ENCODE measurements around the gene RANBP3.

The RANBP3 gene

DNA sequence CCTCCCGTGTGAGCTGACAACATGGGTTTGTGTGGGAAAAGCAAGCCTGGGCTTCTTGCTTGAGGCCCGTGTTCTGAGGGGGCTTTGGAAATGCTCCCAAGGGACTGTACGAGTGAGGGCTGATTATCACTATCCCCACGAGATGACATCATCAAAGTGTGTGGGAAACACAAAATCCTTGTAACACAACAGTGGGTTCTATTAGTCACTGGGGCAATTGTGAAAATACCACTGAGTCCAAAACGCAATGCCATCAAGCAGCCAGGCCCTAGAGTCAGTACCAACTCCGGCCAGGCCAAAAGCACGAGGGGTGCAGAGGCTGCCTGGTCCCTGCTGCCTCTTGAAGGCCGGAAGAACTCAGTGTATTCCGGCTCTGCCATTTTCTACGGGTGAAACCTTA, 34.3 kb downstream of the RANBP3 start:
- DNase-seq: no peak

- no peak for DNase-seq
Observed at GRCh38 chr19:5943045-5943444, 34.9 kb downstream of the RANBP3 start.

DNA sequence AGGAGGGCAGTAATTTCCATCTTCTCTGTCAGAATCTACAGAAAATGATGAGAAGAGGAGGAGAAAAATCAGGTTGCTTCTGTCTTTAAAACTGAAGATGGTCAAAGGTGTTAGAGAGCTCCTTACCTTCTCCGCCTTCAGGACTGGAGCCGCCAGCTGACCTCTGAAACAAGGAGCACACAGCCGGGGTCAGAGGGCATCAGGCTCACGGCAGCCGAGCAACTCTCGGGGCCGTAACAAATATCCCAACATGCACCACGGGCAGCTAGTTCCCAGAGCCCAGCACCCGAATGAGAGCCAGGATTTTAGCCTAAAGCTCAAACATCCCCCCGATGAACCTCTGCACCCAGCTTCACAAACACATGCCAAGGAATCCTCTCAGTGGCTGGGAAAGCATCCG, 36.3 kb downstream of the RANBP3 start:
- DNase-seq: no peak

DNA sequence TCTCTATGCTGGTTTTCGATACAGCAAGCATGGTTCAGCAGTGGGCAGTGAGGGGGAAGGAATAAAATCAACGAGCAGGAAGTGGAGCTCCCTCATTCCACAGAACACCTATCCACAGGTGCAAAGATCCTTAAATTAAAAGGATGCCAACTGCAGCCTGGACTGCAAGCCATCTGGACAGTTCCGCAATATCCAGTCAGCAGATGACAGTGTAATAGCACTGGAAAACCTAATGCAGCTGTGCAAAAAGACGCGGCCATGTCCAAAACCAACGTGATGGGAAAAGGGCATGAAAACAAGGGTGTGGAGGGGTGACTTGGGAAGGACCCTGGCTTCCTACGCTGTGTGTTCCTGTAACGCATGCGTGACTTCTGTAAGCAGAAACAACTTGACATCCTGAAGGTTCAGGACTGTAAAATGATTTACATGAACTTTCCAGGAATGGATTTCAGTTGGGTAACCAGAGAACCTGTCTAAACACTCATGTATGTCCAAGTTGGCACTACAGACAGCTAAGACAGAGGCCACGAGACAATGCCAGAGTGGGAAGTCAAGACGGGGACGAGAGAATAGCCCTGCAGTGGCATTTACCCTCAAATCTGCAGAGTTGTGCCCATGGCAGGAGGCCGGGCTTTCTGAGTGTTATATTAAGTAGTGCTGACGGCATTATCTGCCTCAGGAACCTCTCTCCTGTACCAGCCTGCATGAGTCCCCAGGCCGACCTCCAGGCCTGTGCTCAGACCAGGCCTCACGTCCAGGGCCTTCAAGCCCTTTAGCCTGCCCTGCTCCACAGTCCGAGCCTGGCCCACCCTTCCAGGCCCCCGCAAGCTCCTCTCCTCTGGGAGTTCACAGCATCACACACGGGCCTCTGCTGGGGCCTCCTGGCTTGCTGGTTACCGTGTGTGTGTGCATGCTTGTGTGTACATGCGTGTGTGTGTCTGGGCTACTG, 37.4 kb downstream of the RANBP3 start:
- no peak for DNase-seq

DNA sequence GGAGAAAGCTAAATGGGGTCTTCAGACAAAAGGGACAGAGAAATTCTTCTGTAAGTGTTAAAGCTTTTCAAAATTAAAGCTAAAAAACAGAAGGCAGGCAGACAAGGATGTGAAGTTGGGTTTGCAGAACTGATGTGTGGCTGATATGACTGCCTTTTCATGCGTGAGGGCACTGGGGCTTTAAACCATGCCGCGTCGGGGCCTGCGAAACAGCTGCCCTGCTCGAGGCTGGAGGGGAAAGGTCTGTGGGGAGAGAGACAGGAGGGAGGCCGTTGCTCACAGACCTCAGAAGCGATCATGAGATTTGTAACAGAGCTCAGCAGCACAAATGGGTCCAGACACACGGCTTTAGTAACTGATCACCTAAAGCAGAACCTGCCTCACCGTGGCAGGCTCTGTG, 40.4 kb downstream of the RANBP3 start:
- no peak for DNase-seq

DNA sequence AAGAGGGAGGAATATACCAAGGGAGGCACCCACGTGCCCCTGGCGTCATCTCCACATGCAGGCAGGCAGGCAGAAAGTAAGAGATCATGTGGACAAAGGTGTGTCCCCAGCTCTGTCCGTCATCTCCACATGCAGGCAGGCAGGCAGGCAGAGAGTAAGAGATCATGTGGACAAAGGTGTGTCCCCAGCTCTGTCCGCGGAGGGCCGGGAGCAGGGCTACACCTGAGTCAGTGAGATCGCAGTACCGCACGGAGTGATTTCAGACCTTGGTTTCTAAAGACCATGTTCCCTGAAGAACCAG, 41.7 kb downstream of the RANBP3 start:
- DNase-seq: no peak

DNA sequence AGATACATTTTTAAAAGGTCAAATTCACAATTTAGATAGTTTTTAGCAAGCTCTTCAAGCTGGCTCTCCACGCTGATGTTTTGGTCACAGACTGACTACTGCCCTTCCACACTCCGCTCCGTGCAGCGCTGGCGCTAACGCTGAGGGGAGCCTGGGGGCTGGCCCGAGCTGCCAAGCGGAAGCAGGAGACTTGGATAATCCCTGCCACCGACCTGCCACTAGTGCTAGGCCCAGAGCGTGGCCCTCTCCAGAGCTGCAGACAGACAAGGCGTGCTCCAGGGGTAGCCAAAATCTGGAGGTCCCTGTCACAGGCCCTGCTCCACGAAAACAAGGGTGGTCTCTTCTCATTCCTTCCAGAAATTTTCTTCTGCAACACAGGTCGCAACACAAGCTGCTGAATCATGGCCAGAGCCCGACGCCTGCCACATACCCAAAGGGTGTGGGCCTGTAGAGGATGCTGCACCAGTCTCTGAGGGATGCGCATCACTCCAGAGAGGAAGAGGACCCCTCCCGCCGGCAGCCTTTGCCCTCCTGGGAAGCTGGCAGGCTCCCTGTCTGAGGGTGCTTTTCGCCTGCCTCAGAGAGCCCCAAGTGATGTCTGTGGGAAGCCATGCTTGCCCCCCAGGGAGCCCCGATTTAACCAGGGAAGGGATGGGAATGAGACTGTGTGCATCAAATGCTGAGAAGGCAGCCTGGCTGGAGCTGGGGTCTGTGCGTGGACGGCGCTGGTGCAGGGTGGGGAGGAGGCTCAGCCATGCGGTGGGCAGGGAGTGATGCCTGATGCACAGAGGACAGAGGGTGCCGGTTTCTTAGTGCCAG, 42.3 kb downstream of the RANBP3 start:
- DNase-seq: no peak

DNA sequence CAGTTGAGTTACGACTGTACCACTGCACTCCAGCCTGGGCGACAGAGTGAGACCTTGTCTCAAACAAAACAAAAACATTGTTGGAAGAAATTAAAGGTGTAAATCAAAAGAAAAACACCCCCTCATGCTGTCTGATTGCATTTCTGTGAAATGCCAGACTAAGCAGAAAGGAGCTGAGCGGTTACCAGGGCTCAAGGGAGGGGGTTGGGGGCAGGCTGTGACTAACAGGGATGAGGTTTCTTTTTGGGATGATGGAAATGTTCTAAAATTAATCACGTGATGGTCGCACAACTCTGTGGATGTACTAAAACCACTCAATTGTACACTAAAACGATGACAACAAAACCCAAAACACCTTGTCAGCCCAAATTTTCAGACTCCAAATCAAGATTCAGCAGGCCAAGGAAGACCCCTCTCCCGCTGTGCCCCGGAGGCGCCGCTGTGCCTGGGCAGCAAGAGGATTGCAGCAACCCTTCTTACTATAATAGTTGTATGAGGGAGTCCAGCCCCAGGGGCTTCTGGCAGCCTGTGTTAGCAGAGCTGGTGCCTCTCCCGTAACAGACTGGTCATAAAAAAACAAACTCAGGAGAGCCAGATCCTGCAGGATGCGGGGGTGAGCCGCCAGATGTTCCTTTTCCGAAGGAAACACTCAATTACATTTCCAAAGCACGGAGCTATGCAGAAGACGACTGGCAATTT, 43.0 kb downstream of the RANBP3 start:
- DNase-seq: no peak

DNA sequence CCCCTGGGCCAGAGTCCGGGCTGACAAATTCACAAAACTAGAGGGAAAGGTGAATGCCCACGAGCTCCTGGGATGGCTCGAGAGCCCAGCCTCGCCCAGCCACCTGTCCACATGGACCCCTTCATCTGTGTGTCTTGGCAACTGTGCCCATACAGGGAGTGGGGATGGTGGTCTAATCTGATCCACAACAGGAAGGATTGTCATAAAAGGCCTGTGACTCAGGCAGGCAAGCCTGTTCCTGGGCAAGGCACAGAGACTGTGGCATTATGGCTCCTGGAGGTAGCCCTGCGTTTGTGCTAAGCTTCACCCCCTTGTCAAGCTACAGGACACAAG, 43.9 kb downstream of the RANBP3 start:
- DNase-seq: no peak

GRCh38 chr19:5933391-5934068, 44.4 kb downstream of the RANBP3 start:
- no peak for DNase-seq

- no peak for DNase-seq
Observed at GRCh38 chr19:5932609-5933262, 45.2 kb downstream of the RANBP3 start.

GRCh38 chr19:5932146-5932545, 45.8 kb downstream of the RANBP3 start:
- DNase-seq: no peak

GRCh38 chr19:5931251-5931650, 46.7 kb downstream of the RANBP3 start:
- DNase-seq: no peak

DNA sequence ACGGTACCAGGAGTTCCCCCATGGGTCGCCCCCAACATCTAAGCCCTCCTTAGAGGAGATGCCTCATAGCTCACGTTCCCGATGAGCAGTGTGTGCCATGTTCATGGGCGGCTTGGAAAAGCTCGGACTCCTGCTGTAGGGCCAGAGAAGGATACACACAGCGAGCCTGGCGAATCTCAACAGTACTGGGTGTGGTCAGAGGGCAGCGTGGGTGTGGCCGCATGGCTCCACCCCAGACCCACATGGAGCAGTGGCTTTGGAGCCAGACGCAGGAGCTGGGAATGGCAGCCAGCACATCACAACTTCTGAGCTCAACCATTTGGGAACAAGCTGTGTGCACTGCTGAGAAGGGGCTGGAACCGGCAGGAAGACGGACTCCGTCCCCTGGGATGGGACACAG, 48.3 kb downstream of the RANBP3 start:
- DNase-seq: no peak

DNA sequence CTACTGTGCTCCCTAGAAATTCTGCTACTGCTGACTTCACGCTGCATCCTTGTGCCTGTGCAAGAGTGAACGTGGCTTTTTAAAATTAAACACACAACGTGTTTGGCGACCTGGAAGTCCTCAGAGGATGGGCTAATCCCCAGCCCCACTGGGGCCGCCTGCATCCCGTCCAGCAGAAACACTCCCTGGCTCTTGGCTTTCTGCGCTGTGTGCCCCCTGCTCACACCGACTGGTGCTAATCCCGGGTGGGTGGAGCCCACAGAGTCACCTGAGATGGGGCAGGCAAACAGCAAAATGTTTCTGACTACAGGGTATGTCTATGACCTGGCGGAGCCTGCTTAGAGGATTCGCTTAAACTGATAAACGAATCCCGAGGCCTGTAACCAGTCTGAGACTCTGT, 48.8 kb downstream of the RANBP3 start:
- DNase-seq: no peak

DNA sequence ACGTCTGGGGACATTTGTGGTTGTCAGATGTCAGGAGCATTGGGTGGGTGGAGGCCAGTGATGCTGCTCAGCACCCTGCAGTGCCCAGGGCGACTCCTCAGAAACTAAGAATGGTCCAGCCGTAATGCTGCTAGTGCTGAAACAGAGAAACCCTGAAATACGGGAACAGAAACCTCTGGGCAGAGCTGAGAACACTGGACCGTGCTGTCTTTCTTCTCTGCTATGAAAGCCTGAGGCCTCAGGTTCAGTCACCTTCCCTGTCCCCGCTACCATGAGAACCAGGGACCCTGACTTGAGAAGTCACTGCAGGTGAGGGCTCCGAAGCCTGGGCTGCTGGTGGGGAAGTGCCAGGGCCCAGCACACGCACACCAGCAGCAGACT, 50.5 kb downstream of the RANBP3 start:
- DNase-seq: no peak

- no peak for DNase-seq
Observed at GRCh38 chr19:5926641-5927440, 51.1 kb downstream of the RANBP3 start.

GRCh38 chr19:5925830-5926427, 52.0 kb downstream of the RANBP3 start:
- DNase-seq: no peak

DNA sequence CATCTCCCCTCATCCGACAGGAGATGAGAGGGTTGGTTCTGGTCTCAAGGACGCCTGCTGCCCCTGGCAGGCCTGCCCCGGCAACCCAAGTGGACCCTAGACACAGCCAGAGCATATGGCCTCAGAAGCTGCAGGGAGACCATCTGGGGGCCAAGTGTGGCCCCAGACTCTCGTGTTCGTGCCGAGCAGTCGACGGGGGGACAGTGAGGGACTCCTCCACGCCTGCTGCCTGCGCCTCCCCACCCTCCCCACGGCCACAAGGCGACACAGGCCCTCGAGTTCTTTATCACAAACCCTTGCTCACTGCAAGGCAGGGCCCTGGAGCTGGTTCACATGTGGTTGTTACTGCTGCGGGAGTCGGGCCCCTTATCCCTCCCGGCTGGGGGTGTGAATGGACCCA, 54.6 kb downstream of the RANBP3 start:
- no peak for DNase-seq

- no peak for DNase-seq
Observed at GRCh38 chr19:5922161-5922545, 55.8 kb downstream of the RANBP3 start.

- no peak for DNase-seq
Observed at GRCh38 chr19:5921516-5922160, 56.3 kb downstream of the RANBP3 start.
